Measurements from ENCODE around the gene ZNF200. TPM values are rescaled to one million over a fixed set of nuclear protein-coding genes. Genes with fewer than 3 reads are reported as not detected.

Gene ZNF200
- total and polyA plus RNA-seq, 10 donors: 4.2 to 24.4 (median 15.1) TPM

GRCh38 chr16:3179651-3180050 is 55.3 kb downstream of the ZNF200 start:
- Histone ChIP-seq H3K27ac (no peak overlapping the region), H3K27me3 (replicated peaks in 1 of 7) (peaks cover 10 to 100% (median 94%) of the 10 kb centered on the region in 7 donors), H3K9me3 (no peaks in the 10 kb centered on the region), H3K36me3 (no peaks in the 10 kb centered on the region), H3K4me3 (no peak overlapping the region), H3K4me1 (peaks cover 13 to 33% (median 20%) of the 10 kb centered on the region in 6 donors)
- intact Hi-C loops (cut with DNase I; ENCODE audit: low total_unique reads): no loop called here
- 66 to 81% (median 78%) methylated on average over 7 to 8 of the region's 8 CpGs for WGBS, 5 donors
- peak; percentile 23 for DNase-seq
- TF ChIP-seq POLR2A (IDR thresholded peaks at IDR 0.05): no peak
- TF ChIP-seq CTCF (IDR thresholded peaks at IDR 0.05 in 8 of 11, conservative IDR thresholded peaks at IDR 0.05 in 3 of 11): no peak
- TF ChIP-seq POLR2AphosphoS5 (IDR thresholded peaks at IDR 0.05): no peak

- Histone ChIP-seq H3K27ac (no peak overlapping the region), H3K4me3 (no peak overlapping the region), H3K36me3 (no peaks in the 10 kb centered on the region), H3K4me1 (peaks cover 18 to 42% (median 35%) of the 10 kb centered on the region in 6 donors), H3K9me3 (no peaks in the 10 kb centered on the region), H3K27me3 (replicated peaks in 1 of 7) (peaks cover 14 to 100% (median 94%) of the 10 kb centered on the region in 7 donors)
- intact Hi-C loops (cut with DNase I; ENCODE audit: low total_unique reads): no loop called here
- peak; percentile 51 for DNase-seq
- no peak for TF ChIP-seq POLR2AphosphoS5 (IDR thresholded peaks at IDR 0.05)
- 12 to 22% (median 16%) methylated on average over 18 to 39 of the region's 39 CpGs for WGBS, 5 donors
These were observed 59.5 kb downstream of the ZNF200 start for GRCh38 chr16:3175157-3176093.

- Histone ChIP-seq H3K27me3 (replicated peaks in 1 of 7) (peaks cover 19 to 100% (median 94%) of the 10 kb centered on the region in 7 donors), H3K36me3 (no peaks in the 10 kb centered on the region), H3K4me1 (peaks cover 20 to 47% (median 38%) of the 10 kb centered on the region in 6 donors), H3K27ac (no peak overlapping the region), H3K9me3 (no peaks in the 10 kb centered on the region), H3K4me3 (no peak overlapping the region)
- 19 to 23% (median 20%) methylated on average over 27 to 28 of the region's 28 CpGs for WGBS, 5 donors
- TF ChIP-seq POLR2A (IDR thresholded peaks at IDR 0.05) (no peak), POLR2AphosphoS5 (IDR thresholded peaks at IDR 0.05) (no peak), CTCF (IDR thresholded peaks at IDR 0.05 in 8 of 11, conservative IDR thresholded peaks at IDR 0.05 in 3 of 11) (no peak)
- peak; percentile 43 for DNase-seq
- intact Hi-C loops (cut with DNase I; ENCODE audit: low total_unique reads): no loop called here
These were observed 60.3 kb downstream of the ZNF200 start for GRCh38 chr16:3174618-3175148.

DNA sequence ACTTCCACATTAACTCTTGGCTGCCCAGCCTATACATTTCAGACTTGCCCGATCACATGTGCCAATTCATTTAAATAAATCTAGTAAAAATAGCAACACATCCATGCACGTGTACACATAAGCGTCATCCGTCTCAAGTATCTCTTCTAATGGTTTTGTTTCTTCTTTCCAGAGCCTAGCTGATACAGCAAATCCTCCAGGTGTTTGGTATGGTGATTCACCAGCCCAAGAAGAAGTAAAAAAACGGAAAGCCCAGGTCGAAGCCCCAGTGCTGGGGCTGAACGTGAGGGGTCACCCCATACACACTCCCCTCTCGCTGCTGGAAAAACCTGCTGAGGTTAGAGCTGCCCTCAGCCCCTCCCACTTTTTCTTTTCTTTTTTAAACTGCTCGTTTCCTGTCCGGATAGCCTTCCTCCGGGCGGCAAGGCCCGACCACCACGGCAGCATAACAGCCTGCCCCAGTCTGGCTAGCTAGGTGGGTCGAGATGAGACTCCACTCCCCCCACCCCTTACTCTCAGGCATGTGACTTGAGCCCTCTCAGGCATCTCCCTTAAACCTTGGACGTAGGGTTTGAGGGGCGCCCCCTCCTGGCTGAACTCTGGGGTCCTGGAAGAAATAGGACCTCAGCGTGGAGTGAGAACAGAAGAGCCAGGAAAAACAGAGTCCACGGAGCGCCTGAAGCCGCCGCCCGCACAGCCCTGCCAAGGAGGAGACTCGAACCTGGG is 60.9 kb downstream of the ZNF200 start:
- H3K27ac ChIP-seq: no peak overlapping the region
- peaks cover 21 to 100% (median 95%) of the 10 kb centered on the region in 7 donors for H3K27me3 ChIP-seq (replicated peaks in 1 of 7)
- TF ChIP-seq POLR2AphosphoS5 (IDR thresholded peaks at IDR 0.05) (no peak), POLR2A (IDR thresholded peaks at IDR 0.05) (no peak), CTCF (IDR thresholded peaks at IDR 0.05 in 8 of 11, conservative IDR thresholded peaks at IDR 0.05 in 3 of 11) (no peak)
- DNase-seq: peak; percentile 41
- H3K9me3 ChIP-seq: no peaks in the 10 kb centered on the region
- H3K36me3 ChIP-seq: no peaks in the 10 kb centered on the region
- peak overlapping the region in 1 of 8 donors; percentile 33 for H3K4me3 ChIP-seq
- H3K4me1 ChIP-seq: peaks cover 20 to 47% (median 38%) of the 10 kb centered on the region in 6 donors
- WGBS, 5 donors: 3 to 7% (median 4%) methylated on average over 24 of the region's 24 CpGs
- intact Hi-C loops (cut with DNase I; ENCODE audit: low total_unique reads): no loop called here

Other genes starting within 250 kb of the ZNF200 start
- 1 to 10 TPM in 2 of 7 donors, under 1 TPM in 5; 0.24 to 1.7 (median 0.56) TPM for gene CLDN9, start 222.2 kb downstream of the ZNF200 start, total RNA-seq
- gene CLDN9, start 222.2 kb downstream of the ZNF200 start, polyA plus RNA-seq: under 1 TPM; 0.06 to 0.37 (median 0.16) TPM
- gene CLDN6, start 217.0 kb downstream of the ZNF200 start, total RNA-seq: not detected
- not detected for gene CLDN6, start 217.0 kb downstream of the ZNF200 start, polyA plus RNA-seq
- gene TNFRSF12A, start 214.8 kb downstream of the ZNF200 start, total RNA-seq: 10 to 100 TPM in 3 of 7 donors, 1 to 10 TPM in 4; 2.0 to 26.1 (median 7.5) TPM
- gene TNFRSF12A, start 214.8 kb downstream of the ZNF200 start, polyA plus RNA-seq: 10 to 100 TPM in 1 of 3 donors, 1 to 10 TPM in 2; 7.7 to 16.5 (median 8.3) TPM
- 10 to 100 TPM; 15.5 to 30.8 (median 21.6) TPM for gene HCFC1R1, start 211.2 kb downstream of the ZNF200 start, total RNA-seq
- 10 to 100 TPM; 60.5 to 74.5 (median 62.8) TPM for gene HCFC1R1, start 211.2 kb downstream of the ZNF200 start, polyA plus RNA-seq
- gene THOC6, start 211.1 kb downstream of the ZNF200 start, total RNA-seq: 10 to 100 TPM; 19.3 to 30.4 (median 26.3) TPM
- 10 to 100 TPM; 40.7 to 57.2 (median 41.0) TPM for gene THOC6, start 211.1 kb downstream of the ZNF200 start, polyA plus RNA-seq
- under 1 TPM in 4 of 7 donors, not detected in 3; 0.30 to 0.77 (median 0.32) TPM for gene BICDL2, start 198.2 kb downstream of the ZNF200 start, total RNA-seq
- gene BICDL2, start 198.2 kb downstream of the ZNF200 start, polyA plus RNA-seq: under 1 TPM; 0.03 to 0.22 (median 0.15) TPM
- gene MMP25, start 188.6 kb downstream of the ZNF200 start, total RNA-seq: 100 to 1,000 TPM in 4 of 7 donors, 10 to 100 TPM in 3; 24.3 to 282 (median 113) TPM
- gene MMP25, start 188.6 kb downstream of the ZNF200 start, polyA plus RNA-seq: 10 to 100 TPM in 2 of 3 donors, 1 to 10 TPM in 1; 2.7 to 45.0 (median 41.9) TPM
- 100 to 1,000 TPM; 171 to 414 (median 309) TPM for gene IL32, start 169.5 kb downstream of the ZNF200 start, total RNA-seq
- 100 to 1,000 TPM; 256 to 624 (median 277) TPM for gene IL32, start 169.5 kb downstream of the ZNF200 start, polyA plus RNA-seq
- under 1 TPM in 1 of 7 donors, not detected in 6; 0.85 TPM for gene ZSCAN10, start 135.9 kb downstream of the ZNF200 start, total RNA-seq
- under 1 TPM in 2 of 3 donors, not detected in 1; 0.02 to 0.06 TPM for gene ZSCAN10, start 135.9 kb downstream of the ZNF200 start, polyA plus RNA-seq
- 10 to 100 TPM in 1 of 7 donors, 1 to 10 TPM in 6; 4.1 to 10.4 (median 5.3) TPM for gene ZNF205, start 122.6 kb downstream of the ZNF200 start, total RNA-seq
- 10 to 100 TPM in 1 of 3 donors, 1 to 10 TPM in 2; 3.5 to 14.2 (median 6.9) TPM for gene ZNF205, start 122.6 kb downstream of the ZNF200 start, polyA plus RNA-seq
- 10 to 100 TPM in 1 of 7 donors, 1 to 10 TPM in 6; 6.8 to 11.4 (median 7.9) TPM for gene ZNF213, start 100.1 kb downstream of the ZNF200 start, total RNA-seq
- 1 to 10 TPM; 2.4 to 5.9 (median 2.9) TPM for gene ZNF213, start 100.1 kb downstream of the ZNF200 start, polyA plus RNA-seq
- gene OR1F1, start 47.0 kb downstream of the ZNF200 start, total RNA-seq: not detected
- gene OR1F1, start 47.0 kb downstream of the ZNF200 start, polyA plus RNA-seq: not detected
- gene MEFV, start 21.5 kb upstream of the ZNF200 start, total RNA-seq: 10 to 100 TPM; 14.9 to 61.1 (median 28.0) TPM
- 1 to 10 TPM in 2 of 3 donors, under 1 TPM in 1; 0.39 to 3.7 (median 1.2) TPM for gene MEFV, start 21.5 kb upstream of the ZNF200 start, polyA plus RNA-seq
- 10 to 100 TPM; 27.8 to 51.9 (median 39.1) TPM for gene ZNF263, start 48.3 kb upstream of the ZNF200 start, total RNA-seq
- gene ZNF263, start 48.3 kb upstream of the ZNF200 start, polyA plus RNA-seq: 10 to 100 TPM; 16.0 to 21.6 (median 19.8) TPM
- gene TIGD7, start 70.3 kb upstream of the ZNF200 start, total RNA-seq: 10 to 100 TPM in 2 of 7 donors, 1 to 10 TPM in 5; 5.8 to 12.0 (median 9.2) TPM
- 1 to 10 TPM; 3.6 to 3.8 (median 3.7) TPM for gene TIGD7, start 70.3 kb upstream of the ZNF200 start, polyA plus RNA-seq
- gene ZNF75A, start 70.3 kb upstream of the ZNF200 start, total RNA-seq: 10 to 100 TPM; 29.7 to 48.2 (median 42.5) TPM
- gene ZNF75A, start 70.3 kb upstream of the ZNF200 start, polyA plus RNA-seq: 10 to 100 TPM; 17.1 to 30.1 (median 24.2) TPM
- gene OR2C1, start 120.7 kb upstream of the ZNF200 start, total RNA-seq: under 1 TPM in 3 of 7 donors, not detected in 4; 0.33 to 0.60 (median 0.37) TPM
- gene OR2C1, start 120.7 kb upstream of the ZNF200 start, polyA plus RNA-seq: under 1 TPM in 2 of 3 donors, not detected in 1; 0.08 to 0.22 TPM
- 10 to 100 TPM; 11.4 to 20.7 (median 17.4) TPM for gene ZSCAN32, start 165.8 kb upstream of the ZNF200 start, total RNA-seq
- gene ZSCAN32, start 165.8 kb upstream of the ZNF200 start, polyA plus RNA-seq: 1 to 10 TPM; 8.5 to 9.8 (median 9.7) TPM
- gene ZNF174, start 166.1 kb upstream of the ZNF200 start, total RNA-seq: 10 to 100 TPM in 5 of 7 donors, 1 to 10 TPM in 2; 8.1 to 16.1 (median 12.5) TPM
- gene ZNF174, start 166.1 kb upstream of the ZNF200 start, polyA plus RNA-seq: 1 to 10 TPM; 3.0 to 5.9 (median 5.6) TPM
- gene ZNF597, start 208.3 kb upstream of the ZNF200 start, total RNA-seq: 1 to 10 TPM; 2.4 to 4.6 (median 3.7) TPM
- gene ZNF597, start 208.3 kb upstream of the ZNF200 start, polyA plus RNA-seq: 1 to 10 TPM in 2 of 3 donors, under 1 TPM in 1; 0.78 to 1.3 (median 1.2) TPM
- gene NAA60, start 208.5 kb upstream of the ZNF200 start, total RNA-seq: 10 to 100 TPM; 35.0 to 85.9 (median 51.2) TPM
- gene NAA60, start 208.5 kb upstream of the ZNF200 start, polyA plus RNA-seq: 10 to 100 TPM; 27.2 to 40.3 (median 33.8) TPM